GM18873 (cell line): ENCODE measurements around the gene ABTB2.
"Not testable (repeated sequence)": the region's sequence is repeated elsewhere in the genome, so short reads cannot be mapped to it uniquely, and the experiment has no call there.

Experiments used
- ATAC-seq: cut with Tn5 transposase; IDR thresholded peaks from one replicate; pipeline ENCODE4 v1.9.1; 2021; ENCODE audit warnings: mild to moderate bottlenecking, moderate library complexity, moderate number of reproducible peaks; ENCODE audit not compliant: unreplicated experiment, low FRiP score

Gene ABTB2

GRCh38 chr11:34357701-34358257 is at the start of gene ABTB2:
Gene ABTB2, minus strand, starts transcription at chr11:34358010.
- ATAC-seq = peak; percentile 80

- no peak for ATAC-seq
Measured at GRCh38 chr11:34407121-34407813, 49.5 kb upstream of the ABTB2 start.

- no peak for ATAC-seq
Measured at GRCh38 chr11:34406413-34406812, 48.6 kb upstream of the ABTB2 start.

GRCh38 chr11:34405079-34405858 is 47.5 kb upstream of the ABTB2 start:
- no peak for ATAC-seq

GRCh38 chr11:34404280-34404679 is 46.5 kb upstream of the ABTB2 start:
- no peak for ATAC-seq

- ATAC-seq = no peak
Measured at GRCh38 chr11:34403431-34403830, 45.6 kb upstream of the ABTB2 start.

- no peak for ATAC-seq
Measured at GRCh38 chr11:34397811-34398210, 40.0 kb upstream of the ABTB2 start.

GRCh38 chr11:34397120-34397519 is 39.3 kb upstream of the ABTB2 start:
- ATAC-seq = no peak

GRCh38 chr11:34395916-34396550 is 38.2 kb upstream of the ABTB2 start:
- ATAC-seq = no peak

- ATAC-seq = no peak
Measured at GRCh38 chr11:34394771-34395300, 37.0 kb upstream of the ABTB2 start.

- ATAC-seq = no peak
Measured at GRCh38 chr11:34387653-34388052, 29.8 kb upstream of the ABTB2 start.

- not testable (repeated sequence) for ATAC-seq
Measured at GRCh38 chr11:34386356-34386755, 28.5 kb upstream of the ABTB2 start.

- ATAC-seq = no peak
Measured at GRCh38 chr11:34382532-34383276, 24.9 kb upstream of the ABTB2 start.

GRCh38 chr11:34381775-34382174 is 24.0 kb upstream of the ABTB2 start:
- no peak for ATAC-seq

GRCh38 chr11:34380696-34381095 is 22.9 kb upstream of the ABTB2 start:
- ATAC-seq = no peak

- ATAC-seq = no peak
Measured at GRCh38 chr11:34379539-34379938, 21.7 kb upstream of the ABTB2 start.

GRCh38 chr11:34379079-34379478 is 21.3 kb upstream of the ABTB2 start:
- no peak for ATAC-seq

- ATAC-seq = no peak
Measured at GRCh38 chr11:34373727-34374126, 15.9 kb upstream of the ABTB2 start.

GRCh38 chr11:34366522-34366921 is 8.7 kb upstream of the ABTB2 start:
- no peak for ATAC-seq

- ATAC-seq = no peak
Measured at GRCh38 chr11:34364102-34364501, 6.3 kb upstream of the ABTB2 start.
